HG03159 (cell line): Measurements from ENCODE around the gene MEF2C.

Source experiments
- ATAC-seq: cut with Tn5 transposase; IDR thresholded peaks from one replicate; pipeline ENCODE4 v1.9.1; 2021; ENCODE audit warnings: mild to moderate bottlenecking, moderate library complexity; ENCODE audit not compliant: unreplicated experiment

The MEF2C gene

DNA sequence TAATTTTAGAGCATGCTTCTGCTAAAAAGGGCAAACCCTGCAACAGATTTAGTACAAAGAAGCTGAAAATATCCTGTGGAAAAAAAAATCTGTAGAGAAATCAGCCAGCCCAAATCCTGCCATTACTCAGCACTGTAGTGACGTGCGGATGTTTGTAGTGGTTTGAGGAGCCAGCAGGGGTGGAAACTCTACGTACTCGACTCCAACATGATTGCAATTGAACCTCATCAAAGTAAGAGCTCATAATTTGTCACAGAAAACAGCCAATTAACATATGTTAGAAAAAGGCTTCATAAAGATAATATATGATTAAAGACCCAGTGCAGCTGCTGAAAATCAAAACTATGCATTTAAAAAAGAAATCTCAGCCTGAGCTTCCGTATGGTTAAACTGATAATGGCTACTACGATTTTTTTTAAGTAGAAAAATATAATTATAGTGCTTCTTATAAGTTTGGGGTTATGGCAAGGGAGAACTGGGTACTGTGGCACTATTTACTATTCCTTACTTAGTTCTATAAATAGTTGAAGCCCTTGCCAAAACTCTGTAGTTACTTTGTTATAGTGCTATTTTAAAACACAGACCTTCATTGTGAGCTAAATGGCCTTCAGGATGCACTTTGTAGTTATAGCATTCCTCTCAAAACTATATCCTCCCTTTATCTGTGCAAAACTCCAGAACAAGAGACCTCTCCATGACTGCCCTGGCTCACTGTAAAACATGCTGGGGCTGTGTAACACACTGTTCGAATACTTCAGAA is 49.4 kb downstream of the MEF2C start:
- ATAC-seq = peak; percentile 50

DNA sequence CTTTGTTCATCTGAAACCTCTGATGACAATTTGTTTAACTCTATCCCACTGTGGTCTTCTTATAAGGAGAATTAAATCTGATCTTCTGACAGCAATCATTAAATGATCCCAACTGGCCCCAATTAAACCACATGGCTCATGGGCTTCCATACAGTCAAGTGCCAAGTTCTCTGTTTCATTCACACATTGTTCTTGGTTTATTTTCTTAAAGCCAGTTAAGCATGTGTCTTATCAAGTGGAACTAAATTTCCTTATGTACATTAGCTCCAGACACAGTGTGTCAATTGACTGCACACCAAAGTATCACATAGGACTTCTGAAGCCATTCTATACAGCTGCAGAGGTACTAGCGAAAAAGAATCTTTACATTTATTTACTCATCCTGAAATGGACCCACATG is 51.2 kb downstream of the MEF2C start:
- ATAC-seq = no peak

DNA sequence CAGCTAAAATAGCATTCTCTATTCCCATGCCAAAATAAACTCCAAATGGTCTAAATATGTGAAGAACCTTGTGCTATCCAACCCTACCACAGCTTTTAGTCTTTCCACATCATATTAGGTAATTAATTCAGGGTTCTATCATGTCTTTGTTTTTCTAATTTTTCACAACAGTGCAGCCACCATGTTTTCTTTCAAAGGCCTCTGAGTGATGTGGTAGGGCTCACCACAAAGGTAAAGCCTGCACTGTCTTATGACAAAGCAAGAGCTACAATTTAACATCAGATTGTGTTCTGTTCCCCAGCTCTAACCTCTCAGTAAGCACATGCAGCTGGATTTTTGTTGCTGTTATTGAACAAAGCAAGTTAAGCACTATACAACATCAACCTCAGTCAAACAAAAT is 52.4 kb downstream of the MEF2C start:
- ATAC-seq = no peak

DNA sequence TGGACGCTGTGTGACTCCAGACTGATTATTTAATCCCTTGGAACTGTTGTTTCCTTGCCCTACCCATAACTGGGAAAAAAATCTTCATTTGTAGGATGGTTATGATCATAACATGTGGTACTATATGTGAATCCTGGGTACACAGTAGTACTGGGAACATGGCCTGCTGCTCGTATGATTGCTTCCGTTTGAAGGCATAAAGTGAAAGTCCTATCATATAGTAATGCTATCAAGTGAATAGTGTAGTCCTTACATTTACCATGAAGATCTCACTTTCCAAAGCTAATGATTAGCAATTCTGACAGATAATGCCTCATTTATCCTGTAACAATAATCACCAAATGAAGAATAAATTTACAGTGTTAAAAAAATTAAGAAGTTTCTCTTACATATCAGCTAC is 53.2 kb downstream of the MEF2C start:
- ATAC-seq = no peak

DNA sequence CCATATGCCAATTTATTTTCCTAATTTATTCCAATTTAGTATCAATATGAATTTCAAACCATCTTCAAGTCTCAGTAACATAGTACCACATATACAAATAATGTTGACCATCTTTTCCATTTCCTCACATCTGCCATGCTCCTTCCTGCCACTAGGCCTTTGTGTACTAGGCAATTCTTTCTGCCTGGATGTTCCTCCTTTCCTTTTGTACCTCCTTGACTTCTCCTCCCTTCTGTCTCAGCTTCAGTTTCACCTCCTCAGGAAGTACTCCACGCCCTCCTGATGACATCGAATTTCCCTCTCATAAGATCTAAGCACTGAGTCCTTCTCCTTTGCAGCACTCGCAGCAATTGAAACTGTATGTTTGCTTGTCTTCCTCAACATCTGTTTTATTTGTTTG is 53.9 kb downstream of the MEF2C start:
- ATAC-seq = no peak

DNA sequence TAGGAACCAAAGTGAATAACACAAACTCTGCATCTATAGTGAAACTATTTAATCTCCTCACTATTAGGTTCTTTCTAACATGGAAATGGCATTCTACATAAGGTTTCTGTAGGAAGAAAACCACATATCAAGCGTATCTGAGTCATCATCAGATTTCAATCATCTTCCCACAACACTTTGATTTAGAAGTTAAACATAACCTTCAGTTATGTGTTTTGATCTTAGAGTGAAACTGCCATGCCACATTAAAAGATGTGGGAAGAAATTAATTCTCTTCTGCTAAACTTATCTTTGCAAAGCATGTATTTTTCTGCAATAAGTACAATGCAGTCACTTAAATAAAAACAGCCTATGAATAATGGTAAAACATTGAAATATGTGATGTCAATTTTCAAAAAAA is 55.0 kb downstream of the MEF2C start:
- ATAC-seq = no peak

DNA sequence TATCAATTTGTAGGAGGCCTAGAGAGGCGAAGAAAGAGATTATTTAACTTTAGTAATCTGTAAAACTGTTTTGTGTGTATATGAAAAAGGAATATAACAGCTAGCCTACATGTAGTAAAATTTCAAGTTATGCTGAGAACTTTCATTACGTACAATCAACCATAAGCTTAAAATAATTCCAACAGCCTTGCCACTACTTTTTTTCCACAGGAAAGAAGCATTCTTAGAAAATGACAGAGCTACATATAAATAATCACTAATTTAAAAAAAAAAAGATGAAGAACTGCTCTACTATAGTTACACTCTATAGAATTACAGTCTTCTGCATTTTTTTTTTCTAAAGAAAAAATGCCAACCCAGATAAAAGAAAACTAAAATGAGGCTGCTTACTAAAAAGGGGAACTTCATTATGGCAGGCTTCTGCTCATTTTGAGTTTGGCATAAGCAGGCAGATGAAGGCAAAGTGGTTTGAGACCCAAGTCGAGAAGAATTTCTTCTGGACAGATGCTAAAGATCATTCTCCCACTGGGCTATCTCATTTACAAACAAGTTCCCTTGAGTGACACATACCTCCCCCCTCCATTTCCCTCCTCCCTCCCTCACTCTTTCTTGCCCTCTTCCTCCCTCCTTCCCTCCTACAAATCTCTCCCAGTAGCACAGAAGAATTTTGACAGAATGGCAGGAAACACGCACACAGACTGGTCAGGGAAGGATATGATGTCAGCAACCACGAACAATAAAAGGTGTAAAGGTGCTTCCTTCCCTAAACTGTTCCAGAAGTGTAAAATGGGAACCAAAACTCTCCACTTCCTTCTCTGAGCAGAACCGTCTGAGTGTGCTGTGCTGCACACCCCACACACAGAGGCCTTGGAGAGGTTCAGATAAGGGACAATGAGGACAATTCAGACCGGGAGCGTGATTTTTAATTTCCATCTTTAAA is 56.1 kb downstream of the MEF2C start:
- ATAC-seq = peak; percentile 60

DNA sequence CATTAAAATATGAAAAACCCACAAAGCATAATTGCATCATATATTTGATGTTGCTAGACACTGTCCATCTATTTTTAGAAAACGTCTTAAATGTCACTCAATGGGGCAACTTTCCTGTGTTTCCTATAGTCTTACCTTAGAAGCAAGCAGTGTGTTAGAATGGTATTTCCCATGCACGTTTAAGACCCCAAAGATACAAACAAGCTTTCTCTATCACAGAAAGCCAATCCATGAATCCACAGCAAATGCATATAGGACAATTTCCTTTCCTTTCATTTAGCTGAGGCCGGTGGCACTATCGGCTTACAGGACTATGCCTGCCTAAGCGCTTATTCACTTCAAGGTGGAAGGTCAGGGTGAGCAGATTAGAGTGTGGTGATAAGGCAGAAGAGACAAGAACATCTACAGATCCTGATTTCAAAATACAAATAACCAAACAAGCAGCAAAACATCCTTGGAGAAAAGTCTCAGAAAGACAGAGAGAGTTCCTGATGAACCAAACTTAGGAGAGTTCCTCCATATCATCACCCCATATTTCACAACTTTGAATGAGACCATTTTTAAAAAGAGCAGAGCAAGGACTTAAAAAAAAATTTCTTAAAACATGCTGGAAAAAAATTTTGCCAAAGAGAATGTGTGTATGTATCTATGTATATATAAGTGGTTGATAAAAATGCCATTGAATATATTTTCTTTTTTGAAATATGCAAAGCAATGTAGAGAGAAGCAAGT is 57.2 kb downstream of the MEF2C start:
- ATAC-seq = no peak

DNA sequence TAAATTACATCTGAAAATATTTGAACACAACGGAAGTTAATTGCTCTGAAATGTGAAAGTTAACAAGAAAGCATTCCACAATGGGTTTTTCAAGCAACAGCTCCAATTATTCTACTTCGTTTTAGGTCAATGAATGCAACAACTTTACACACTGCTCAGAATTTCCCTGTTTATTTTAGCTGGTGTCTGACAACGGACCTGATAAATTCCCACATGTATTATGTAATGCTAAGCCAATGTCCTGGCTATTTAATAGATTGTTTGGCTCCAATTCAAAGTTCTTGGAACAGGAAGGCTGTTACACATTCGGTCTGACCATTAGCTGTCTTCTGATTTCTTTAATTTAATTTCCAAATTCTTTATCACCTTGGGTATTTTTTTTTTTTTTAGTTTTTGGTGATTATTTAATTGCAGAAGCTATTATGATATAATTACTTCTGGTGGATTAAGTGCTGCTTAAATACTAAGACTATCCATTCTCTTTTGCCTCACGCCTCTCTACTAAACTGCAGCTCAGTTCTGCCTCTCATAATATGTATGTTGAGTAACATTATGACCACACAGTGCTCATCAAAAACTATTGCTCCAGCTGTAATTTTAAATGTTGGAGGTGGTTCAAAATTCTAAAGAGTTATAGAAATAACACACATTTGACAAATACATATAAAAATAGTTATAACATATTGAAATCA is 57.9 kb downstream of the MEF2C start:
- ATAC-seq = no peak

DNA sequence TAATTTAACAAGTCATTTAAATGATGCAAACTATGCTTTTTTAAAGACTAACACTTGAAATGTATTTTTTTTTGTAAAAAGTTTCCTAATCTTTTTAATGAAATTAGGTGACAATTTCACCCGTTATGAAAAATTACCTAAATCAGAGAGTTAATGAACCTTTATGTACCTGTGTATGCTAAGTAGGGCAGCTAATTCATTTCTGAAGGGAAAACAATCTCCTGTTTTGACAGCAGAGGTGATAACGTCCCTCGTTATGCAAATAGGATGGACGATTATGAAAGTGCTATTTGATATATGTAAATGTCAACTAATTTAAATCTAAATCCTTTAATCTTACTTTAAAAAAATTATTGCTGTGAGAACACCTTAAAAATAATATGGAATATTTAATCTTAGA is 58.8 kb downstream of the MEF2C start:
- ATAC-seq = no peak

DNA sequence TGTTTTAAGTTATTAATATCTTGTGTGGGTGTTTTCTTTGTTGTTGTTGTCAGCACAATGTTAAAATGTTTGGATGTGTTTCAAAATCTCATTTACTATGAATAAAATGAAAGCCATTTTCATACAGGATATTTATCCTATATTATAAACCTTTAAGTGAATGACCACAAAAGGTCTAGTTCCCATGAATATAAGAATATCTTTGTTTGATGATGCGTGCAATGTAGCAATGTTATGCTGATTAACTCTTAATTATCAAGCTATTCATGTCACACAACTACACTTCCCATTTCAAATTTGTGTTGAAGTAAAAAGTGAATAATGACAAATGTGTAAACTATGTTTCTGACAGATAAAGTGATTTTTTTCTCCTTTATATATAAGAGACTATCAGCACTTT is 59.8 kb downstream of the MEF2C start:
- ATAC-seq = no peak

DNA sequence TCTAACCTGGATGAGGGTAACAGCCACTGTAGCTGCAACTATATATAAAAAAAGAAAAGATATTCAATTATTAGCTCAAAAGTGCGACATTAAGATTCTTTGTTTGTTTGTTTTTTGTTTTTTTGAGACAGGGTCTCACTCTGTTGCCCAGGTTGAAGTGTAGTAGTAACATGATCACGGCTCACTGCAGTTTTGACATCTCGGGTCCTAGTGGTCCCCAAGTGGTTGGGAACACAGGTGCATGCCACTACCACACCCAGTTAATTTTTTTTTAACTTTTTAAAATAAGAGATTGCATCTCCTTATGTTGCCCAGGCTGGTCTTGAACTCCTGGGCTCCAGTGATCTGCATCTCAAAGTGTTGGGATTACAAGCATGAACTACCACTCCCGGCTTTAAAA is 61.8 kb downstream of the MEF2C start:
- no peak for ATAC-seq

DNA sequence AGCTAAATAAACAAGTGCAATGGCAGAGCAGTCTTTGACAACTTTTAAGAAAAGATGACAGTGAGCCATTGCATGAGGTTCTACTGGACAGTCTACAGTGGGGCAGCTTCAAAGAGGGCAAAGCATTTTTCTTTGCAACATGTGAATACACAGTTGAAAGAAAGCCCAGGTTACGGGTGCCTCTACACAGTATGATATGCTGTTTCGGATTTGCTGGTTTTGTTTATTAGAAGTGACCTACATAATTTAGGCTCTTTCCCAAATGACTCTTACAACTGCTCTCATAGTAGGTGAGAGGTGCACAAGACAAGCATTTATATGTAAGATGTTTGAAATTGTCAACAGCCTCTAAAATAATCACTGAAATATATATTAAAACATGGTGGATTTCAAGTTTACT is 62.4 kb downstream of the MEF2C start:
- no peak for ATAC-seq

DNA sequence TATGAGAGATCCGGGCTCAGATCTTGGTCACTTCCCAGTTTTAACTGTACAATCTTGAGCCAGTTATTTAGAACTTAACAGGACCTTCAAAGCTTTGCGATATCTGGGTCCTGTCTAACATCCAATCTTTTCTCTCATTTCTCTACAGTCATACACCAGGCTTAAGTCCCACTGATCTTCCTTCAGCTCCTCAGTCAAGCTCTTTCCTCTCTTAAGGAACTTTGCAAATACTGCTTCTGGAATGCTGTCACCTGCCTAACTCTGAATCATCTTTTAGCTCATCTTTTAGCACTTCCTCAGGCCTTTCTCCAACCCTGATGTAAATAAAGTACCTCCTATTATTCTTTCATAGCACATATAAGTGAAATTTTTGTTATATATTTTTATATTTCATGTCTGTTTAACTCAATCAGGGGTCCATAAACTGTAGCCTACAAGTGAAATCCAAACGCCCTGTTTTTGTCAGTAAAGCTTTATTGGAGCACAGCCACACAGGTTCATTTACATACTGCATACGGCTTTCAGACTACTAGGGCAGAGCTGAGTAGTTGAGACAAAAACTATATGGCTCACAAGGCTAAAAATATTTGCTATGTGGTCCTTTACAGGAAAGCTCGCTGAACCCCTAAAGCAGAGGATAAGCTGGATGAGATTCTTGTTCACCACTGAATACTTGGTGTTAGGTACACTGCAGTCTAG is 63.5 kb downstream of the MEF2C start:
- ATAC-seq = no peak

DNA sequence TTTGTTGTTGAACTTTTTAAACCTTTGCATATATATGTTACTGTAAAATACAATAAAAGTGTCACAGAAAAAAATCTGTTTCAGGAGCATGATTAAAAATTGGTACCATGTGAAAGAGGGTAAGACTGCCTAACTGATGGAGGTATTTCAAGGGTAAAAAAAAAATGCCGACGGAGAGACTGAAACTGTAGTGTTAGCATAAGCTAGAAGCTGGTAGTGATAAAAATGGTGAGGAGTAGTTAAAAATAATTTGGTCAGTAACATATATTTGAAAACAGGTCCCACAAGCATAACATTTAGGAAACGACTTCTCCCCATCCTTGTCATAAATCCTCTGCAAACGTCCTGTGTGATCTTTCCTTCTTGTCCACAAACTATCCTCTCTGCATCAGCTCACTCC is 64.7 kb downstream of the MEF2C start:
- no peak for ATAC-seq

DNA sequence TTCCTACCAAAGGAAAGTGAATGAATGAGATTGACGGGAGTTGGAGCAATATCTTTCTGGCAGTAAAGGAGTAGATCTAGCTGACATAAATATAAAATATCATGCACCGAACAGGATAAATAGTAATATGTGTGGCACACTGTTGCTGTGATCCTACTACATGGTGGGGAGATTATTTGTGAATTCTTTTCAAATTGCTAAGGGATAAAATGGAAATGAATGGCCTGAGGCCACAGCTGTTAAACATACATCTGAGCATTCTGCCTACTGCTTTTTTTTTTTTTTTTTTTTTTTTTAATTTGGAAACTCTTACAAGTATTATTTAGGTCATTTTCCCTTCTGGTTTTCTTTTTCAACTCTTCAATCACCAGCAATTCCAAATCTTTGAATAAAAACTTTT is 66.8 kb downstream of the MEF2C start:
- ATAC-seq = no peak

DNA sequence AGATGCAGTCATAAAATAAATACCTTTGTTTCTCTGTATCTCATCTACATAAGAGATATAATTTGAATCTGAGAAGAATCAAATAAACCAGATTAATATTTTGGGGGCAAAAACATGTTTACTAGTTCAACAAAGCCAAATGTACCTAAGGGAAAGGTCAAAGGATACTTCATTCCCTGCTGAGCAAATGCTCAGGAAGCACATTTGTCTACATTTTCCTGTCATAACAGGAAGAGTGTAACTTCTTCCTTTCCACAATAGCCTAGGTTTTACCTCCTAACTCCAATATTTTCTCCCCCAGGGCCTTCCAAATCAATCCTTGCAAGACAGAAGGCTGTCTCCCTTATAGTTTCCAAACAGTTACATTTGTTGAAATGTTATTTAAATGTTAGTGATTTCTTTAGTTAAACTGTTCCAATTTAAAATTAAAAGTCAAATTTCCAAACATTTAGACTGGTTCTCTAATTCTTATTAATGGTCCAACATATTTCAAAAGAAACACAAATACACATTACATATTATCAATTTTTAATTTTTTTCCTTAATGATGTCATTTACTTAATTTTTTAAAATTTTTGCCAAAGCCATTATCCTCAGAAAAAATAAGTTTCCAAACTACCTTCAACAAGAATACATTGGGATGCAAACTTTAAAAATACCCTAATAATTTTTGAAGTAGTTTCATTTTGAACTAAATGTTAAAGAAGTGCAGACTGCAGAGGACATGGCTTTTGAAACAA is 67.8 kb downstream of the MEF2C start:
- ATAC-seq = no peak

DNA sequence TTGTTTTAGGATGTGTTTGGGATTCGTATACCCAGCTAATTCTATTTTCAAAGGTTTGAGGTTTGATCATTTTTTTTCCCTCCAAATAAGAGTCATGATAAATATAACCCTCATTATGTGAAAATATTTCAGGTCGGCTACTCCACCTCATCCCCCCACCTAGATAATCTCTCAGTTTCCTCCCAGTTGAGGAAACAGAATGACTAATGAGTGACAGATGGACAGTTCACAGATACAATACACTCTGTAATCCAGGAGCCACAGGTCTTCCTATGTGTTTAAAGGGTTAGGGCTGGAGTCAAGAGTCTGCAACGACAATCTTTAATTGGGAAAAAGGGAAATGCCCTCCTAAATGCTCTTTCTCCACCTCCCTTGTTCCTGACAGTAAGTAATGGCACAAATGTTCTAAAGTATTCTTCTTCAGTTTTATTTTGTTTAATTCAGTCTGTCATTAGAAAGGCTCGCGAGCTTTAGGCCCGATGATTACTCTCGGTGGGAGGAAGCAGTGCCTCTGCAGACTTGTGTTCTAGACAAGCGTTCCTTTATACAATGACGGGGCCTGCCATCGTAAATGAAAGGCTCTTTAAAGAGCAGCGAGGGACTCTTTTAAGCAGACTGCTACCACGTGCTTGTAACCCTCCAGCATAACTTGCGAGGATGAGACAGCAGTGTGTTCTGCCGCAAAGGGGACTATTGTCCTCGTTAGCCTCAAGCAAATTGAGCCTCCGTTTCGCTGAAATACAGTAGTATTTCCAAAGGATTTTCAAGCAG is 69.0 kb downstream of the MEF2C start:
- no peak for ATAC-seq

DNA sequence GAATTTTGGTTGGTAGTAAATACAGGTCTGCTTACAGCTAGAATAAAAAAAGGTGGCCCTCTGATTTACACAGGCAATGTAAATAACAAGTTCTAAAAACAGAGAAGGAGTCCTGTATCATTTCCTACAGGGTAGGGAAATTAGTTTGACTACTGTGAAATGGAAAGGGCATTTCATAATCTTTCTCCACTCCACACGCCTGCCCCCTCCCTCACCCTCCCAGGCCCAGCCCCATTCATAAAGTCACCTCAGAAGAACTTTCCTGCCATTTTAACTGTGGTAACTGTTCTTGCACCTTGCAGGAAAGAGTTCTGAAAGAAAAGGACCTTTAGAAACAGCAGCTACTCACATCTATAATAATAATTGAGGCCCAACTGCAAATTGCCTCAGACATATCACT is 69.7 kb downstream of the MEF2C start:
- ATAC-seq = no peak
